GM12874 (cell line): ENCODE data around the gene ASB14.

Experiments used
- CTCF ChIP-seq: IDR thresholded peaks from 2 replicates; pipeline ENCODE4 v1.5.1; 2011; ENCODE audit warnings: low read depth, mild to moderate bottlenecking, control low read depth, low read length, moderate library complexity; ENCODE audit not compliant: insufficient read depth

ASB14 gene

GRCh38 chr3:57224856-57225255, 67.6 kb downstream of the ASB14 start:
- TF ChIP-seq CTCF: no peak

- no peak for TF ChIP-seq CTCF
Observed at GRCh38 chr3:57221883-57222282, 70.6 kb downstream of the ASB14 start.
